CD4-positive, alpha-beta memory T cell (primary cell): ENCODE measurements around the gene PRKACB. TPM values are rescaled to one million over a fixed set of nuclear protein-coding genes. Genes with fewer than 3 reads are reported as not detected.

ENCODE experiments used
- CTCF ChIA-PET: fragments of 350-600 bp; sonication (Branson Sonifier 250); formaldehyde crosslinking; loops from one replicate; lab custom pipeline; 2021; ENCODE audit warnings: inconsistent platforms; ENCODE audit not compliant: partially characterized antibody; lab: Charles Lee
- POLR2A ChIA-PET: fragments of 350-600 bp; sonication (Branson Sonifier 250); formaldehyde crosslinking; loops from one replicate; lab custom pipeline; 2021; ENCODE audit not compliant: partially characterized antibody; lab: Charles Lee
- DNase-seq, 5 donors: peaks; one replicate each; pipeline versions ENCODE4 v3.0.0 to v3.0.0-alpha.2; 2020 to 2022; ENCODE audit warnings: mixed read lengths in 1 of 5
- H3K27ac ChIP-seq: one replicate; pipeline ENCODE4 v1.7.0; 2013; ENCODE audit warnings: low read depth, low read length
- H3K27me3 ChIP-seq: 2 replicates; pipeline ENCODE4 v1.7.0; 2013; ENCODE audit warnings: mild to moderate bottlenecking, low read length, moderate library complexity; ENCODE audit not compliant: insufficient read depth
- H3K36me3 ChIP-seq: 2 replicates; pipeline ENCODE4 v1.7.0; 2013; ENCODE audit warnings: mild to moderate bottlenecking, low read length, moderate library complexity; ENCODE audit not compliant: insufficient read depth
- H3K4me1 ChIP-seq: 2 replicates; pipeline ENCODE4 v1.7.0; 2013; ENCODE audit warnings: mild to moderate bottlenecking, low read length, moderate library complexity; ENCODE audit not compliant: insufficient read depth
- H3K4me3 ChIP-seq, 2 donors: one replicate each; pipeline ENCODE4 v1.7.0; 2013; ENCODE audit warnings: low read length in 2 of 2, mild to moderate bottlenecking in 1 of 2
- H3K9me3 ChIP-seq, 2 donors: one replicate each; pipeline ENCODE4 v1.7.0; 2013; ENCODE audit warnings: low read length in 2 of 2, control low read depth in 1 of 2; ENCODE audit not compliant: control insufficient read depth in 1 of 2
- H3K27ac Mint-ChIP-seq, 7 donors: one replicate each; pipeline ENCODE4 v1.8.0; 2020 to 2021; ENCODE audit warnings: mixed read lengths in 7 of 7, mild to moderate bottlenecking in 6 of 7, inconsistent platforms in 3 of 7, moderate library complexity in 3 of 7
- H3K27me3 Mint-ChIP-seq, 2 donors: one replicate each; pipeline ENCODE4 v1.8.0; 2020 to 2021; ENCODE audit warnings: mixed read lengths in 2 of 2
- H3K36me3 Mint-ChIP-seq, 2 donors: one replicate each; pipeline ENCODE4 v1.8.0; 2020 to 2021; ENCODE audit warnings: mixed read lengths in 2 of 2, inconsistent platforms in 1 of 2, mild to moderate bottlenecking in 1 of 2
- H3K4me1 Mint-ChIP-seq, 4 donors: one replicate each; pipeline ENCODE4 v1.8.0; 2020 to 2021; ENCODE audit warnings: mixed read lengths in 4 of 4, mild to moderate bottlenecking in 1 of 4
- H3K4me3 Mint-ChIP-seq, 8 donors: one replicate each; pipeline ENCODE4 v1.8.0; 2020 to 2021; ENCODE audit warnings: mixed read lengths in 8 of 8, mild to moderate bottlenecking in 7 of 8, moderate library complexity in 6 of 8, inconsistent platforms in 3 of 8
- H3K9me3 Mint-ChIP-seq, 8 donors: one replicate each; pipeline ENCODE4 v1.8.0; 2020 to 2021; ENCODE audit warnings: mixed read lengths in 8 of 8, mild to moderate bottlenecking in 5 of 8, inconsistent platforms in 3 of 8, moderate library complexity in 1 of 8
- intact Hi-C: fragments of 100-400 bp; cut with micrococcal nuclease; formaldehyde crosslinking; loops from one replicate; pipeline ENCODE4 v1.15.1; 2023
- polyA plus RNA-seq, 2 donors: library from polyadenylated mRNA; unstranded; fragments of 300-500 nt; fragmentation: Illumina TruSeq; gene quantifications; one replicate each; pipeline ENCODE4 v1.2.3, GENCODE V29; 2021
- total RNA-seq, 2 experiments: library from RNA; stranded (reverse); gene quantifications; one replicate each; pipeline ENCODE4 v1.2.3, GENCODE V29; 2021

The PRKACB gene
- total and polyA plus RNA-seq, 4 experiments from 2014 or later = 75.8 to 132 (median 130) TPM

- POLR2A ChIA-PET = no interaction called here
Measured at GRCh38 chr1:84271441-84272151, 127.5 kb downstream of the PRKACB start.

GRCh38 chr1:84272401-84272800 is 128.3 kb downstream of the PRKACB start:
- POLR2A ChIA-PET = no interaction called here
- no peaks in the 10 kb centered on the region for H3K27me3 ChIP-seq
- no peaks in the 10 kb centered on the region for H3K9me3 ChIP-seq
- H3K36me3 ChIP-seq = no peaks in the 10 kb centered on the region
- CTCF ChIA-PET = no interaction called here
- no peak for DNase-seq
- Mint-ChIP-seq H3K9me3 (peaks cover 0 to 5% (median 0%) of the 10 kb centered on the region in 8 donors), H3K27ac (peak overlapping the region in 1 of 7 donors; percentile 18), H3K27me3 (peaks cover 0 to 2% of the 10 kb centered on the region in 2 donors), H3K36me3 (no peaks in the 10 kb centered on the region), H3K4me1 (peaks cover 5 to 11% (median 9%) of the 10 kb centered on the region in 4 donors), H3K4me3 (no peak overlapping the region)
- H3K4me3 ChIP-seq = no peak overlapping the region
- intact Hi-C loops = no loop called here
- H3K27ac ChIP-seq = no peak overlapping the region
- peaks cover 7% of the 10 kb centered on the region for H3K4me1 ChIP-seq

More at GRCh38 chr1:84271441-84272151, 127.5 kb downstream of the PRKACB start:
- H3K4me3 Mint-ChIP-seq = peak overlapping the region in 6 of 8 donors; percentile 10 to 79 (median 34)
- H3K36me3 Mint-ChIP-seq = no peaks in the 10 kb centered on the region
- Histone ChIP-seq H3K27ac (no peak overlapping the region), H3K27me3 (no peaks in the 10 kb centered on the region), H3K36me3 (no peaks in the 10 kb centered on the region), H3K4me3 (no peak overlapping the region), H3K4me1 (peaks cover 7% of the 10 kb centered on the region), H3K9me3 (no peaks in the 10 kb centered on the region)
- peaks cover 0 to 2% (median 0%) of the 10 kb centered on the region in 8 donors for H3K9me3 Mint-ChIP-seq
- peak in 1 of 5 donors; percentile 12 for DNase-seq
- peak overlapping the region in 3 of 7 donors; percentile 83 to 86 (median 85) for H3K27ac Mint-ChIP-seq
- peaks cover 0 to 4% of the 10 kb centered on the region in 2 donors for H3K27me3 Mint-ChIP-seq
- peaks cover 5 to 11% (median 9%) of the 10 kb centered on the region in 4 donors for H3K4me1 Mint-ChIP-seq
- intact Hi-C loops = no loop called here
- CTCF ChIA-PET = interaction anchor here (1.0 kb wide), 1 partner anchor 128 kb away, joined by 3 read pairs; the partner anchor contains the start of gene PRKACB

- no peaks in the 10 kb centered on the region for H3K4me1 Mint-ChIP-seq
- DNase-seq = no peak
- H3K4me3 Mint-ChIP-seq = no peak overlapping the region
- H3K4me3 ChIP-seq = no peak overlapping the region
- CTCF ChIA-PET = no interaction called here
- H3K36me3 ChIP-seq = no peaks in the 10 kb centered on the region
- H3K27me3 Mint-ChIP-seq = peaks cover 0 to 4% of the 10 kb centered on the region in 2 donors
- H3K27me3 ChIP-seq = no peaks in the 10 kb centered on the region
- H3K36me3 Mint-ChIP-seq = no peaks in the 10 kb centered on the region
- intact Hi-C loops = no loop called here
- H3K9me3 Mint-ChIP-seq = peaks cover 0 to 5% (median 0%) of the 10 kb centered on the region in 8 donors
- no peaks in the 10 kb centered on the region for H3K9me3 ChIP-seq
- H3K27ac ChIP-seq = no peak overlapping the region
- H3K4me1 ChIP-seq = no peaks in the 10 kb centered on the region
- POLR2A ChIA-PET = no interaction called here
- no peak overlapping the region for H3K27ac Mint-ChIP-seq
Measured at GRCh38 chr1:84277343-84278059, 133.4 kb downstream of the PRKACB start.

GRCh38 chr1:84278905-84279304 is 134.8 kb downstream of the PRKACB start:
- no peaks in the 10 kb centered on the region for H3K4me1 ChIP-seq
- H3K4me3 ChIP-seq = no peak overlapping the region
- intact Hi-C loops = no loop called here
- no peak for DNase-seq
- H3K36me3 Mint-ChIP-seq = no peaks in the 10 kb centered on the region
- H3K4me1 Mint-ChIP-seq = no peaks in the 10 kb centered on the region
- no peaks in the 10 kb centered on the region for H3K27me3 ChIP-seq
- POLR2A ChIA-PET = no interaction called here
- H3K27me3 Mint-ChIP-seq = peaks cover 4 to 5% of the 10 kb centered on the region in 2 donors
- H3K27ac ChIP-seq = no peak overlapping the region
- CTCF ChIA-PET = no interaction called here
- no peaks in the 10 kb centered on the region for H3K36me3 ChIP-seq
- H3K9me3 ChIP-seq = no peaks in the 10 kb centered on the region
- no peak overlapping the region for H3K4me3 Mint-ChIP-seq
- H3K27ac Mint-ChIP-seq = no peak overlapping the region
- peaks cover 0 to 5% (median 0%) of the 10 kb centered on the region in 8 donors for H3K9me3 Mint-ChIP-seq

- POLR2A ChIA-PET = interaction anchor here (1.8 kb wide), 1 partner anchor 17 kb away, joined by 4 read pairs; no protein-coding TSS in a partner anchor
- H3K27me3 Mint-ChIP-seq = peaks cover 12 to 15% of the 10 kb centered on the region in 2 donors
- Histone ChIP-seq H3K4me1 (no peaks in the 10 kb centered on the region), H3K9me3 (no peaks in the 10 kb centered on the region), H3K36me3 (no peaks in the 10 kb centered on the region), H3K27me3 (no peaks in the 10 kb centered on the region), H3K27ac (no peak overlapping the region), H3K4me3 (no peak overlapping the region)
- no peak overlapping the region for H3K27ac Mint-ChIP-seq
- H3K9me3 Mint-ChIP-seq = peaks cover 0 to 7% (median 4%) of the 10 kb centered on the region in 8 donors
- no peak overlapping the region for H3K4me3 Mint-ChIP-seq
- intact Hi-C loops = no loop called here
- CTCF ChIA-PET = no interaction called here
- no peaks in the 10 kb centered on the region for H3K4me1 Mint-ChIP-seq
- DNase-seq = no peak
- H3K36me3 Mint-ChIP-seq = peaks cover 0 to 3% of the 10 kb centered on the region in 2 donors
Measured at GRCh38 chr1:84280912-84281311, 136.8 kb downstream of the PRKACB start.

GRCh38 chr1:84282780-84283333 is 138.8 kb downstream of the PRKACB start:
- no peaks in the 10 kb centered on the region for H3K4me1 ChIP-seq
- H3K36me3 ChIP-seq = no peaks in the 10 kb centered on the region
- H3K27me3 ChIP-seq = no peaks in the 10 kb centered on the region
- no peaks in the 10 kb centered on the region for H3K9me3 ChIP-seq
- H3K27ac ChIP-seq = no peak overlapping the region
- POLR2A ChIA-PET = no interaction called here
- Mint-ChIP-seq H3K36me3 (peaks cover 5 to 8% of the 10 kb centered on the region in 2 donors), H3K27ac (no peak overlapping the region), H3K27me3 (peaks cover 14 to 15% of the 10 kb centered on the region in 2 donors), H3K9me3 (peaks cover 0 to 25% (median 21%) of the 10 kb centered on the region in 8 donors), H3K4me3 (no peak overlapping the region), H3K4me1 (no peaks in the 10 kb centered on the region)
- intact Hi-C loops = no loop called here
- CTCF ChIA-PET = no interaction called here
- H3K4me3 ChIP-seq = no peak overlapping the region
- no peak for DNase-seq

- Mint-ChIP-seq H3K4me1 (no peaks in the 10 kb centered on the region), H3K27me3 (peaks cover 14 to 15% of the 10 kb centered on the region in 2 donors), H3K9me3 (peaks cover 0 to 27% (median 23%) of the 10 kb centered on the region in 8 donors), H3K4me3 (no peak overlapping the region), H3K27ac (no peak overlapping the region), H3K36me3 (peaks cover 5 to 8% of the 10 kb centered on the region in 2 donors)
- no peaks in the 10 kb centered on the region for H3K4me1 ChIP-seq
- ChIA-PET POLR2A (no interaction called here), CTCF (no interaction called here)
- intact Hi-C loops = no loop called here
- no peak overlapping the region for H3K4me3 ChIP-seq
- DNase-seq = no peak
- no peaks in the 10 kb centered on the region for H3K36me3 ChIP-seq
- H3K27ac ChIP-seq = no peak overlapping the region
- H3K27me3 ChIP-seq = no peaks in the 10 kb centered on the region
- H3K9me3 ChIP-seq = no peaks in the 10 kb centered on the region
Measured at GRCh38 chr1:84283381-84283780, 139.3 kb downstream of the PRKACB start.
